Endothelial cell of umbilical vein (primary cell): ENCODE data around the gene CARD18. TPM values are rescaled to one million over a fixed set of nuclear protein-coding genes. Genes with fewer than 3 reads are reported as not detected.

ENCODE experiments used
- BruUV-seq: library from RNA; stranded (reverse); fragments of 400-500 nt; replicated peaks from 2 replicates; lab custom pipeline; 2021; lab: Mats Ljungman, UMichigan
- CTCF ChIA-PET: fragments of 300-600, 350-600 bp; sonication (Branson Sonifier 250); formaldehyde crosslinking; loops from one replicate; lab custom pipeline; 2021; ENCODE audit warnings: antibody characterized with exemption, inconsistent platforms; lab: Charles Lee
- POLR2A ChIA-PET: fragments of 300-600, 350-600 bp; sonication (Branson Sonifier 250); formaldehyde crosslinking; loops from one replicate; lab custom pipeline; 2021; ENCODE audit warnings: antibody characterized with exemption, inconsistent platforms; lab: Charles Lee
- DNase-seq: peaks from one replicate; pipeline ENCODE4 v3.0.0-alpha.2; 2011; ENCODE audit warnings: low read depth, low spot score
- FAIRE-seq: peaks from 2 replicates; lab custom pipeline; 2011; peaks lifted over from hg19 to GRCh38; lab: Jason Lieb, UNC
- H2AFZ ChIP-seq: 2 replicates; pipeline ENCODE4 v1.6.0; 2012; ENCODE audit warnings: low read depth, low read length, control low read depth, inconsistent platforms
- H3K27ac ChIP-seq: 2 replicates; pipeline ENCODE4 v1.5.1; 2011; ENCODE audit warnings: low read depth, mild to moderate bottlenecking, control low read depth, low read length, moderate library complexity; ENCODE audit not compliant: insufficient read depth
- H3K27me3 ChIP-seq, 2 experiments: 2 replicates each; pipeline versions ENCODE4 v1.6.0 to v1.6.1; 2011; ENCODE audit warnings: low read length in 2 of 2, mixed read lengths in 1 of 2; ENCODE audit not compliant: control insufficient read depth in 2 of 2, insufficient read depth in 2 of 2
- H3K36me3 ChIP-seq, 2 experiments: 2 replicates in 1 of 2; 3 replicates in 1 of 2; pipeline ENCODE4 v1.5.1; 2011; ENCODE audit warnings: low read length in 2 of 2, mild to moderate bottlenecking in 1 of 2, moderate library complexity in 1 of 2; ENCODE audit not compliant: control insufficient read depth in 2 of 2, insufficient read depth in 2 of 2; ENCODE audit errors: extremely low read depth in 1 of 2
- H3K4me1 ChIP-seq: 3 replicates; pipeline ENCODE4 v1.5.1; 2011; ENCODE audit warnings: mild to moderate bottlenecking, low read length; ENCODE audit not compliant: control insufficient read depth, insufficient read depth; ENCODE audit errors: extremely low read depth
- H3K4me2 ChIP-seq: 2 replicates; pipeline ENCODE4 v1.6.1; 2011; ENCODE audit warnings: low read length, control low read depth, mixed read lengths; ENCODE audit not compliant: insufficient read depth
- H3K4me3 ChIP-seq, 3 experiments: fragments of 200-600 bp in 1 of 3; sonication (generic), shearing (Covaris generic) in 1 of 3; replicated peaks in 1 of 3; 2 replicates each; pipeline ENCODE4 v1.5.1; 2011 to 2016; ENCODE audit warnings: control low read depth in 3 of 3, low read length in 3 of 3, mild to moderate bottlenecking in 2 of 3, inconsistent platforms in 1 of 3, low read depth in 1 of 3, moderate library complexity in 1 of 3; ENCODE audit not compliant: insufficient read depth in 1 of 3
- H3K79me2 ChIP-seq: 2 replicates; pipeline ENCODE4 v1.6.0; 2012; ENCODE audit warnings: low read length, inconsistent platforms; ENCODE audit not compliant: control insufficient read depth, insufficient read depth
- H3K9ac ChIP-seq: replicated peaks from 2 replicates; pipeline ENCODE3; 2011; ENCODE audit warnings: low read length, control low read depth; ENCODE audit not compliant: insufficient read depth; ENCODE audit errors: extremely low read depth
- H3K9me1 ChIP-seq: replicated peaks from 3 replicates; pipeline ENCODE4 v1.6.0; 2011; ENCODE audit warnings: mild to moderate bottlenecking, low read length; ENCODE audit not compliant: control insufficient read depth, insufficient read depth; ENCODE audit errors: extremely low read depth
- H3K9me3 ChIP-seq: replicated peaks from 2 replicates; pipeline ENCODE4 v1.5.1; 2012; ENCODE audit warnings: low read length, inconsistent platforms; ENCODE audit not compliant: control insufficient read depth, insufficient read depth
- H4K20me1 ChIP-seq: replicated peaks from 2 replicates; pipeline ENCODE3; 2011; ENCODE audit warnings: mild to moderate bottlenecking, low read length; ENCODE audit not compliant: control insufficient read depth, insufficient read depth; ENCODE audit errors: extremely low read depth
- CTCF ChIP-seq, 2 donors: IDR thresholded peaks; 1 replicate in 1 of 2; 2 replicates in 1 of 2; pipeline ENCODE4 v1.5.1; 2011; ENCODE audit warnings: low read length in 2 of 2, mild to moderate bottlenecking in 2 of 2, moderate library complexity in 2 of 2, control low read depth in 1 of 2, inconsistent platforms in 1 of 2, low read depth in 1 of 2; ENCODE audit not compliant: insufficient read depth in 1 of 2; ENCODE audit errors: extremely low read depth in 1 of 2
- EZH2 ChIP-seq: IDR thresholded peaks from 2 replicates; pipeline ENCODE4 v1.6.1; 2012; ENCODE audit warnings: borderline replicate concordance, low read depth, mild to moderate bottlenecking, moderate library complexity, low read length, inconsistent platforms; ENCODE audit not compliant: severe bottlenecking
- FOS ChIP-seq: IDR thresholded peaks from 2 replicates; pipeline ENCODE4 v1.6.1; 2011; ENCODE audit warnings: mild to moderate bottlenecking, low read length, moderate library complexity, borderline replicate concordance; ENCODE audit not compliant: insufficient read depth
- GATA2 ChIP-seq: IDR thresholded peaks from 2 replicates; pipeline ENCODE4 v1.7.0; 2011; ENCODE audit warnings: low read depth, mild to moderate bottlenecking, moderate library complexity, mixed read lengths, low read length; ENCODE audit not compliant: insufficient read length, insufficient read depth
- JUN ChIP-seq: IDR thresholded peaks from 2 replicates; pipeline ENCODE4 v1.6.1; 2011; ENCODE audit warnings: borderline replicate concordance, low read depth; ENCODE audit not compliant: insufficient read length, insufficient read depth
- MAX ChIP-seq: IDR thresholded peaks from 2 replicates; pipeline ENCODE4 v1.6.1; 2011; ENCODE audit not compliant: insufficient read depth, insufficient read length
- MYC ChIP-seq: IDR thresholded peaks from one replicate; pipeline ENCODE4 v1.6.1; 2011; ENCODE audit warnings: mild to moderate bottlenecking, low read depth, low read length
- POLR2A ChIP-seq: IDR thresholded peaks from 2 replicates; pipeline ENCODE4 v1.6.1; 2012; ENCODE audit warnings: low read depth, mild to moderate bottlenecking, control low read depth, low read length
- POLR2AphosphoS5 ChIP-seq: IDR thresholded peaks from 2 replicates; pipeline ENCODE4 v1.6.1; 2012; ENCODE audit warnings: low read depth, mild to moderate bottlenecking, control low read depth, low read length, moderate library complexity; ENCODE audit not compliant: insufficient read depth
- dilution Hi-C: fragments of 300-500 bp; cut with MboI; formaldehyde crosslinking; loops from one replicate; pipeline ENCODE4 v1.15.0; 2019; ENCODE audit warnings: low sequenced_read_pairs; ENCODE audit not compliant: extremely low pct_ligation_motif_present
- intact Hi-C: fragments of 100-400 bp; cut with micrococcal nuclease; formaldehyde crosslinking; loops from one replicate; pipeline ENCODE4 v1.10.0; 2022
- polyA plus RNA-seq, 4 experiments: library from polyadenylated mRNA; depleted of rRNA in 3 of 4; stranded (reverse) in 3 of 4; unstranded in 1 of 4; fragments of >200 nt; gene quantifications; 2 replicates each; pipeline versions ENCODE4 v1.2.1 to v1.2.3, GENCODE V29; 2011 to 2012; ENCODE audit warnings: missing spikeins in 1 of 4
- total RNA-seq: library from RNA; stranded (reverse); gene quantifications from 2 replicates; pipeline ENCODE4 v1.2.3, GENCODE V29; 2021

The CARD18 gene
- total and polyA plus RNA-seq, 2 donors (not counting 3 experiments of a cell fraction or from before 2014, with no cell fraction given): not detected

- CTCF ChIA-PET: no interaction called here
These were observed 2.3 kb downstream of the CARD18 start for GRCh38 chr11:105137286-105137685.

More at GRCh38 chr11:105137286-105137685, 2.3 kb downstream of the CARD18 start:
- Histone ChIP-seq H3K4me3 (no peak overlapping the region), H3K9me1 (no peaks in the 10 kb centered on the region), H3K4me1 (peaks cover 14% of the 10 kb centered on the region), H3K27ac (no peak overlapping the region), H3K4me2 (no peak overlapping the region), H4K20me1 (no peaks in the 10 kb centered on the region), H3K9ac (no peak overlapping the region), H2AFZ (peak overlapping the region; percentile 44), H3K36me3 (no peaks in the 10 kb centered on the region), H3K9me3 (no peaks in the 10 kb centered on the region), H3K27me3 (no peaks in the 10 kb centered on the region), H3K79me2 (no peaks in the 10 kb centered on the region)
- no peak for FAIRE-seq
- POLR2A ChIA-PET: no interaction called here
- TF ChIP-seq CTCF (IDR thresholded peaks at IDR 0.05; ENCODE audit: extremely low read depth in 1 of 2, insufficient read depth in 1 of 2, low read depth in 1 of 2, low read length in 2 of 2) (no peak), EZH2 (no peak), MYC (no peak), POLR2AphosphoS5 (no peak), FOS (no peak), JUN (no peak), MAX (no peak), POLR2A (no peak), GATA2 (no peak)
- intact Hi-C loops (no loop called here), dilution Hi-C loops (no loop called here)
- no TSS peak for BruUV-seq
- DNase-seq: peak; percentile 11
